Body of pancreas (tissue), 4 donors: ENCODE results near the gene LIMS1.
"Not testable (repeated sequence)": the region's sequence is repeated elsewhere in the genome, so short reads cannot be mapped to it uniquely, and the experiment has no call there.

ENCODE experiments used
- CTCF ChIP-seq, 7 experiments: fragments of 450-650 bp in 4 of 7; fragments of 200-600 bp in 3 of 7; sonication (generic) in 3 of 7; IDR thresholded peaks; one replicate each; pipeline ENCODE4 v1.5.1; 2016 to 2019; ENCODE audit warnings: antibody characterized with exemption in 7 of 7
- POLR2A ChIP-seq, 3 donors: fragments of 450-650 bp; IDR thresholded peaks; one replicate each; pipeline ENCODE4 v1.6.1; 2016; ENCODE audit warnings: antibody characterized with exemption in 3 of 3, mild to moderate bottlenecking in 2 of 3

GRCh38 chr2:108654521-108655125 is 120.4 kb downstream of the LIMS1 start:
- TF ChIP-seq CTCF, POLR2A (IDR thresholded peaks at IDR 0.05): not testable (repeated sequence)
